HG03064 (cell line): ENCODE results near the gene CIT.
"Not testable (repeated sequence)": the region's sequence is repeated elsewhere in the genome, so short reads cannot be mapped to it uniquely, and the experiment has no call there.

Experiments used
- ATAC-seq: cut with Tn5 transposase; IDR thresholded peaks from one replicate; pipeline ENCODE4 v1.9.1; 2021; ENCODE audit warnings: low read depth; ENCODE audit not compliant: unreplicated experiment

The CIT gene

GRCh38 chr12:119664642-119665041 is 212.5 kb downstream of the CIT start:
- ATAC-seq, result no peak

DNA sequence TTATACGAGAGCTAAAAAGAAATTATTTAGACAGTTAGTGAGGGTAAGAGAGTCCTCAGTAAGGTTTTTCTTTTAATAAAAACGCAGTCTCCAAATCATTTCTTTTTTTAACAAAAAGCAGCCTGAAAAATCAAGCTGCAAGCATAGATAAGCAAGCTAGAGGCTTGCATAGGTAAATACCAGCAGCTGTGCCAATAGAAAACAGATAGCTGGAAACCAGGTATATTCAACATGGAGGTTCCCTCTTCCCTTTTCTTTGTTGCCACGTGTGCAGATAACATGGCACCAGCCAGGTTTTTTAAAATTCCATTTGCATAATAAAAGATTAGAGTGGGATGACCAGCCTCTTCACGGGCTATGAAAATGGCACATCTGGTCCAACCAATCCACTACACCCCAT is 215.2 kb downstream of the CIT start:
- ATAC-seq, result no peak

DNA sequence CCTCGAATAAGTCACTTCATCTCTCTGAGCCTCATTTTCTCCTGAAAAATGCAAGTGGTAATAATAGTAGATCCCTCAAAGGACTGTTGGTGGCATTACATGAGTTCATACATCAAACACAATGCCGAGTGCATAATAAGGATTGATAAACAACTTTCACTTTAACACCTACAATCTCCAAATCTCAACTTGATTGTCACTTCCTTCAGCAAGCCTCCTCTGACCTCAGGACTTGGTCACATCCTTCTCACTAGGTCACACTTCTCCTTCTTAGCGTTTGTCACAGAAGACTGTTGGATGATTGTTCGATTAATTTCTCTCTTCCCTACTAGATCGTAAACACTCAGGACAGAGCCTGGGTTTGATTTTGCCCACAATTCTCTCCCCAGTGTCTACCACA is 217.0 kb downstream of the CIT start:
- ATAC-seq, result no peak

- no peak for ATAC-seq
Measured at GRCh38 chr12:119659289-119659897, 217.7 kb downstream of the CIT start.

GRCh38 chr12:119658166-119658565 is 219.0 kb downstream of the CIT start:
- not testable (repeated sequence) for ATAC-seq

- not testable (repeated sequence) for ATAC-seq
Measured at GRCh38 chr12:119657001-119657400, 220.1 kb downstream of the CIT start.

- no peak for ATAC-seq
Measured at GRCh38 chr12:119652665-119653064, 224.5 kb downstream of the CIT start.

- ATAC-seq, result no peak
Measured at GRCh38 chr12:119649202-119649808, 227.8 kb downstream of the CIT start.

- ATAC-seq, result no peak
Measured at GRCh38 chr12:119645535-119646059, 231.5 kb downstream of the CIT start.

- ATAC-seq, result no peak
Measured at GRCh38 chr12:119644930-119645329, 232.2 kb downstream of the CIT start.

DNA sequence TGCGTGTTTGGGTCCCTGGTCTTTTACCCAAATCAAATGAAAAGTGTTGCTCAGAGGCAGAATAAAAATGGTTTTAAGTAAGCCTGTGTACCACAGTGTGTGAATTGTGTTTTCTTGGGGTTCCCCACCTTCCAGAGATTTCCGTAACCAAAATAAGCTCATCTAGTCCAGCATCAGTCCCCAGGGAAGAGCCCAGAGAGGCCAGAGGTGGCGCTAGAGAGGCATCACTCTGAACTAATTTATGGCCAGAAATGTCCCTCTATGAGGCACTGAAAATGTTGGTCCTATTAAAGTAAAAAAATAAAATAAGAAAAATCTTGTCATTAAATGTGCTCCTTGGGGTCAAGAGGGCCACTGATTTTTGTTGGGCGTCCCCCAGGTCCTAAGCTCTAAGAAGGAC is 234.1 kb downstream of the CIT start:
- ATAC-seq, result no peak
